ENCODE data around the gene FRS2.

FRS2 gene

GRCh38 chr12:69555461-69555860 lies 85.3 kb downstream of the FRS2 start:
- Histone ChIP-seq H3K4me3 (ENCODE audit: low read depth, low read length) (no peak overlapping the region), H3K27me3 (ENCODE audit: control insufficient read depth, insufficient read depth, low read length) (no peaks in the 10 kb centered on the region), H3K9ac (ENCODE audit: low read length) (no peak overlapping the region), H3K4me1 (ENCODE audit: control insufficient read depth, insufficient read depth, low read length) (no peaks in the 10 kb centered on the region), H3K9me3 (ENCODE audit: control insufficient read depth, insufficient read depth, low read depth, low read length) (no peaks in the 10 kb centered on the region), H3K27ac (ENCODE audit: low read depth, low read length) (no peak overlapping the region), H3K36me3 (ENCODE audit: control insufficient read depth, insufficient read depth, low read length) (no peaks in the 10 kb centered on the region)

GRCh38 chr12:69556383-69556782 lies 86.2 kb downstream of the FRS2 start:
- Histone ChIP-seq H3K9me3 (ENCODE audit: control insufficient read depth, insufficient read depth, low read depth, low read length) (no peaks in the 10 kb centered on the region), H3K27ac (ENCODE audit: low read depth, low read length) (no peak overlapping the region)

GRCh38 chr12:69563166-69563762 lies 93.1 kb downstream of the FRS2 start:
- H3K27ac ChIP-seq (ENCODE audit: low read depth, low read length) = no peak overlapping the region
- H3K9me3 ChIP-seq (ENCODE audit: control insufficient read depth, insufficient read depth, low read depth, low read length) = no peaks in the 10 kb centered on the region
- no peaks in the 10 kb centered on the region for H3K27me3 ChIP-seq (ENCODE audit: control insufficient read depth, insufficient read depth, low read length)
- 0 out of 2 replicates have a peak, but pooled peaks cover 3% of the 10 kb centered on the region for H3K4me1 ChIP-seq (ENCODE audit: control insufficient read depth, insufficient read depth, low read length)
- no peak overlapping the region for H3K4me3 ChIP-seq (ENCODE audit: low read depth, low read length)
- H3K36me3 ChIP-seq (ENCODE audit: control insufficient read depth, insufficient read depth, low read length) = peaks cover 18% of the 10 kb centered on the region
- H3K9ac ChIP-seq (ENCODE audit: low read length) = no peak overlapping the region

More at GRCh38 chr12:69556383-69556782, 86.2 kb downstream of the FRS2 start:
- H3K4me3 ChIP-seq (ENCODE audit: low read depth, low read length) = no peak overlapping the region
- H3K36me3 ChIP-seq (ENCODE audit: control insufficient read depth, insufficient read depth, low read length) = no peaks in the 10 kb centered on the region
- no peak overlapping the region for H3K9ac ChIP-seq (ENCODE audit: low read length)
- H3K27me3 ChIP-seq (ENCODE audit: control insufficient read depth, insufficient read depth, low read length) = no peaks in the 10 kb centered on the region
- H3K4me1 ChIP-seq (ENCODE audit: control insufficient read depth, insufficient read depth, low read length) = no peaks in the 10 kb centered on the region

- Histone ChIP-seq H3K9me3 (ENCODE audit: control insufficient read depth, insufficient read depth, low read depth, low read length) (no peaks in the 10 kb centered on the region), H3K9ac (ENCODE audit: low read length) (no peak overlapping the region), H3K36me3 (ENCODE audit: control insufficient read depth, insufficient read depth, low read length) (peaks cover 36% of the 10 kb centered on the region)
These were observed 96.4 kb downstream of the FRS2 start for GRCh38 chr12:69566603-69567002.

GRCh38 chr12:69569236-69569635 lies 99.0 kb downstream of the FRS2 start:
- Histone ChIP-seq H3K9ac (ENCODE audit: low read length) (no peak overlapping the region), H3K9me3 (ENCODE audit: control insufficient read depth, insufficient read depth, low read depth, low read length) (no peaks in the 10 kb centered on the region), H3K4me3 (ENCODE audit: low read depth, low read length) (no peak overlapping the region), H3K27me3 (ENCODE audit: control insufficient read depth, insufficient read depth, low read length) (no peaks in the 10 kb centered on the region), H3K27ac (ENCODE audit: low read depth, low read length) (no peak overlapping the region), H3K4me1 (ENCODE audit: control insufficient read depth, insufficient read depth, low read length) (0 out of 2 replicates have a peak, but pooled peaks cover 3% of the 10 kb centered on the region), H3K36me3 (ENCODE audit: control insufficient read depth, insufficient read depth, low read length) (peaks cover 49% of the 10 kb centered on the region)

More at GRCh38 chr12:69566603-69567002, 96.4 kb downstream of the FRS2 start:
- Histone ChIP-seq H3K4me3 (ENCODE audit: low read depth, low read length) (no peak overlapping the region), H3K4me1 (ENCODE audit: control insufficient read depth, insufficient read depth, low read length) (0 out of 2 replicates have a peak, but pooled peaks cover 3% of the 10 kb centered on the region), H3K27ac (ENCODE audit: low read depth, low read length) (no peak overlapping the region), H3K27me3 (ENCODE audit: control insufficient read depth, insufficient read depth, low read length) (no peaks in the 10 kb centered on the region)

GRCh38 chr12:69570000-69570516 lies 99.9 kb downstream of the FRS2 start:
- Histone ChIP-seq H3K36me3 (ENCODE audit: control insufficient read depth, insufficient read depth, low read length) (peaks cover 53% of the 10 kb centered on the region), H3K9me3 (ENCODE audit: control insufficient read depth, insufficient read depth, low read depth, low read length) (no peaks in the 10 kb centered on the region), H3K9ac (ENCODE audit: low read length) (no peak overlapping the region), H3K27ac (ENCODE audit: low read depth, low read length) (no peak overlapping the region), H3K4me1 (ENCODE audit: control insufficient read depth, insufficient read depth, low read length) (0 out of 2 replicates have a peak, but pooled peaks cover 3% of the 10 kb centered on the region), H3K27me3 (ENCODE audit: control insufficient read depth, insufficient read depth, low read length) (no peaks in the 10 kb centered on the region), H3K4me3 (ENCODE audit: low read depth, low read length) (no peak overlapping the region)

GRCh38 chr12:69570545-69571399 lies 100.6 kb downstream of the FRS2 start:
- Histone ChIP-seq H3K36me3 (ENCODE audit: control insufficient read depth, insufficient read depth, low read length) (peaks cover 58% of the 10 kb centered on the region), H3K4me3 (ENCODE audit: low read depth, low read length) (no peak overlapping the region), H3K27ac (ENCODE audit: low read depth, low read length) (no peak overlapping the region), H3K9me3 (ENCODE audit: control insufficient read depth, insufficient read depth, low read depth, low read length) (no peaks in the 10 kb centered on the region), H3K4me1 (ENCODE audit: control insufficient read depth, insufficient read depth, low read length) (0 out of 2 replicates have a peak, but pooled peaks cover 3% of the 10 kb centered on the region), H3K9ac (ENCODE audit: low read length) (no peak overlapping the region), H3K27me3 (ENCODE audit: control insufficient read depth, insufficient read depth, low read length) (no peaks in the 10 kb centered on the region)

- Histone ChIP-seq H3K4me3 (ENCODE audit: low read depth, low read length) (no peak overlapping the region), H3K4me1 (ENCODE audit: control insufficient read depth, insufficient read depth, low read length) (no peaks in the 10 kb centered on the region), H3K9ac (ENCODE audit: low read length) (no peak overlapping the region), H3K27ac (ENCODE audit: low read depth, low read length) (no peak overlapping the region), H3K27me3 (ENCODE audit: control insufficient read depth, insufficient read depth, low read length) (no peaks in the 10 kb centered on the region), H3K9me3 (ENCODE audit: control insufficient read depth, insufficient read depth, low read depth, low read length) (no peaks in the 10 kb centered on the region), H3K36me3 (ENCODE audit: control insufficient read depth, insufficient read depth, low read length) (peaks cover 45% of the 10 kb centered on the region)
These were observed 105.2 kb downstream of the FRS2 start for GRCh38 chr12:69575346-69575745.

- H3K36me3 ChIP-seq (ENCODE audit: control insufficient read depth, insufficient read depth, low read length) = peaks cover 27% of the 10 kb centered on the region
These were observed 108.1 kb downstream of the FRS2 start for GRCh38 chr12:69578283-69578682.

GRCh38 chr12:69579029-69579428 lies 108.8 kb downstream of the FRS2 start:
- H3K27ac ChIP-seq (ENCODE audit: low read depth, low read length) = no peak overlapping the region
- H3K4me1 ChIP-seq (ENCODE audit: control insufficient read depth, insufficient read depth, low read length) = peaks cover 6% of the 10 kb centered on the region; the same call in 1 of the 2 replicates
- H3K9me3 ChIP-seq (ENCODE audit: control insufficient read depth, insufficient read depth, low read depth, low read length) = no peaks in the 10 kb centered on the region
- peaks cover 20% of the 10 kb centered on the region for H3K36me3 ChIP-seq (ENCODE audit: control insufficient read depth, insufficient read depth, low read length)
- no peaks in the 10 kb centered on the region for H3K27me3 ChIP-seq (ENCODE audit: control insufficient read depth, insufficient read depth, low read length)
- no peak overlapping the region for H3K9ac ChIP-seq (ENCODE audit: low read length)
- H3K4me3 ChIP-seq (ENCODE audit: low read depth, low read length) = no peak overlapping the region

More at GRCh38 chr12:69578283-69578682, 108.1 kb downstream of the FRS2 start:
- H3K9me3 ChIP-seq (ENCODE audit: control insufficient read depth, insufficient read depth, low read depth, low read length) = no peaks in the 10 kb centered on the region
- H3K27ac ChIP-seq (ENCODE audit: low read depth, low read length) = no peak overlapping the region
- peaks cover 4% of the 10 kb centered on the region; the same call in 1 of the 2 replicates for H3K4me1 ChIP-seq (ENCODE audit: control insufficient read depth, insufficient read depth, low read length)
- no peaks in the 10 kb centered on the region for H3K27me3 ChIP-seq (ENCODE audit: control insufficient read depth, insufficient read depth, low read length)
- no peak overlapping the region for H3K4me3 ChIP-seq (ENCODE audit: low read depth, low read length)
- H3K9ac ChIP-seq (ENCODE audit: low read length) = no peak overlapping the region

GRCh38 chr12:69580074-69580473 lies 109.9 kb downstream of the FRS2 start:
- H3K4me1 ChIP-seq (ENCODE audit: control insufficient read depth, insufficient read depth, low read length) = peaks cover 6% of the 10 kb centered on the region; the same call in 1 of the 2 replicates
- no peaks in the 10 kb centered on the region for H3K27me3 ChIP-seq (ENCODE audit: control insufficient read depth, insufficient read depth, low read length)
- H3K9ac ChIP-seq (ENCODE audit: low read length) = no peak overlapping the region
- no peaks in the 10 kb centered on the region for H3K9me3 ChIP-seq (ENCODE audit: control insufficient read depth, insufficient read depth, low read depth, low read length)
- no peak overlapping the region for H3K27ac ChIP-seq (ENCODE audit: low read depth, low read length)
- no peak overlapping the region for H3K4me3 ChIP-seq (ENCODE audit: low read depth, low read length)
- H3K36me3 ChIP-seq (ENCODE audit: control insufficient read depth, insufficient read depth, low read length) = peaks cover 9% of the 10 kb centered on the region

Measured in HUES6 (cell line).